ENCODE measurements around the gene COQ3. TPM values are rescaled to one million over a fixed set of nuclear protein-coding genes. Genes with fewer than 3 reads are reported as not detected.

COQ3 gene
- total and polyA plus RNA-seq, 2 experiments from 2014 or later, result 5.9 to 8.2 TPM

DNA sequence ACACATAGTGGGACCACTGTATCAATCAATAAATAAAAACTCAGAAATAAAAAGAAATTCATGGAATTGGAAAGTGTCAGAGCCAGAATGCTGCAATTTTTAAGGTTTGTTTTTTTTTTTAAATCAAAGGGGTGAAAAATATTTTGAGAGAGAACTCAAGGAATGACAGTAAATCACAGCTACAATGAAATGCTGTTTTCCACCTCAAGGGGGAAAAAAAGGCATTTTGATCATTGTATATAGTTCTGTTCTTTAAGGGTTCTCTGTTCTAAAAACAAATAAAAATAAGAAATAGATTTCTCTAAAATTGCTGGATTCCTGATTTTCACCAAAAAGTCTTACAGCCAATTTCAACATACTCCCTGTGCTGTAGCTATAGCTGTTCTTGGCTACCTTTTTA is 69.0 kb downstream of the COQ3 start:
- H3K9me2 ChIP-seq (replicated peaks; ENCODE audit: insufficient read depth), result no peaks in the 10 kb centered on the region
- no peaks in the 10 kb centered on the region for H4K20me1 ChIP-seq (ENCODE audit: insufficient read depth, poor library complexity, severe bottlenecking)
- no peaks in the 10 kb centered on the region for H3K27me3 ChIP-seq
- H3K79me2 ChIP-seq, result no peaks in the 10 kb centered on the region
- no peaks in the 10 kb centered on the region for H3K9me3 ChIP-seq (ENCODE audit: low read depth)
- no peak overlapping the region for H3K4me3 ChIP-seq
- H2AFZ ChIP-seq, result no peak overlapping the region
- H3K4me1 ChIP-seq (ENCODE audit: insufficient read depth), result no peaks in the 10 kb centered on the region
- H3K36me3 ChIP-seq (replicated peaks; ENCODE audit: insufficient read depth, low read depth), result no peaks in the 10 kb centered on the region
- no peak for TF ChIP-seq EZH2 (IDR thresholded peaks at IDR 0.05; ENCODE audit: borderline replicate concordance)
- no peak for TF ChIP-seq CTCF (IDR thresholded peaks at IDR 0.05; ENCODE audit: poor library complexity)
- TF ChIP-seq EZH2phosphoT487 (IDR thresholded peaks at IDR 0.05; ENCODE audit: low read depth, severe bottlenecking, unreplicated experiment), result no peak
- no peak overlapping the region for H3K27ac ChIP-seq
- H3K4me2 ChIP-seq, result no peak overlapping the region
- DNase-seq (ENCODE audit: low spot score), result no peak

Other genes with a start within 250 kb of the COQ3 start
- gene FAXC, start 44.5 kb downstream of the COQ3 start, total RNA-seq, result 5.3 and 8.9 TPM in 2 replicates
- 6.5 and 8.3 TPM in 2 replicates for gene FAXC, start 44.5 kb downstream of the COQ3 start, polyA plus RNA-seq
- 80.8 and 85.7 TPM in 2 replicates for gene PNISR, start 31.1 kb upstream of the COQ3 start, total RNA-seq
- 88.7 and 117 TPM in 2 replicates for gene PNISR, start 31.1 kb upstream of the COQ3 start, polyA plus RNA-seq
- gene USP45, start 121.2 kb upstream of the COQ3 start, total RNA-seq, result 10.3 and 14.2 TPM in 2 replicates
- gene USP45, start 121.2 kb upstream of the COQ3 start, polyA plus RNA-seq, result 5.8 and 8.8 TPM in 2 replicates
- gene CCNC, start 174.5 kb upstream of the COQ3 start, total RNA-seq, result 98.8 and 102 TPM in 2 replicates
- 57.1 and 59.5 TPM in 2 replicates for gene CCNC, start 174.5 kb upstream of the COQ3 start, polyA plus RNA-seq
- not detected in 2 replicates for gene PRDM13, start 212.6 kb upstream of the COQ3 start, total RNA-seq
- gene PRDM13, start 212.6 kb upstream of the COQ3 start, polyA plus RNA-seq, result not detected in 2 replicates

All from hepatocyte (in vitro differentiated cells).